HL-60/S4 (cell line): ENCODE measurements around the gene FLYWCH1.
"Not testable (repeated sequence)": the region's sequence is repeated elsewhere in the genome, so short reads cannot be mapped to it uniquely, and the experiment has no call there.

ENCODE experiments used
- in situ Hi-C: fragments of 300-500 bp; cut with MboI; formaldehyde crosslinking; loops from 2 replicates; pipeline ENCODE4 v1.14.3; 2022; ENCODE audit warnings: low sequenced_read_pairs

FLYWCH1 gene

DNA sequence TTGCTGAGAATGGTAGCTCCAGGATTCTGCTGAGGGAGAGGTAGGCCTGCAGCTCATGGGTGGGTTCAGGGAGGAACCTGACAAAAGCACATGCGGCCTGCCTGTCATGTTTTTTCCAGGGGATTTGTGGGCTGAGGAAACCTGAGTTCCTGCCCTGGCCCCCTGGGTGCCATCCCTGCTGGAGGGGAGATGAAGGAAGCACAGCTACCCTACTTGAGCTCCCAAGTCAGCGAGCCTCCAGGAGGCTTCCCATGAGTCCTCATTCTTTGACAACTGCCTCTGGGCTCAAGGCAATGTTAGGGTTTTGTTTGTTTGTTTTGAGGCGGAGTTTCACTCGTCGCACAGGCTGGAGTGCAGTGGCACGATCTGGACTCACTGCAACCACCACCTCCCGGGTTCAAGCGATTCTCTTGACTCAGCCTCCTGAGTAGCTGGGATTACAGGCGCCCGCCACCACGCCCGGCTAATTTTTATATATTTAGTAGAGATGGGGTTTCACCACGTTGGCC, 12.1 kb upstream of the FLYWCH1 start:
- in situ Hi-C loops: no loop called here

DNA sequence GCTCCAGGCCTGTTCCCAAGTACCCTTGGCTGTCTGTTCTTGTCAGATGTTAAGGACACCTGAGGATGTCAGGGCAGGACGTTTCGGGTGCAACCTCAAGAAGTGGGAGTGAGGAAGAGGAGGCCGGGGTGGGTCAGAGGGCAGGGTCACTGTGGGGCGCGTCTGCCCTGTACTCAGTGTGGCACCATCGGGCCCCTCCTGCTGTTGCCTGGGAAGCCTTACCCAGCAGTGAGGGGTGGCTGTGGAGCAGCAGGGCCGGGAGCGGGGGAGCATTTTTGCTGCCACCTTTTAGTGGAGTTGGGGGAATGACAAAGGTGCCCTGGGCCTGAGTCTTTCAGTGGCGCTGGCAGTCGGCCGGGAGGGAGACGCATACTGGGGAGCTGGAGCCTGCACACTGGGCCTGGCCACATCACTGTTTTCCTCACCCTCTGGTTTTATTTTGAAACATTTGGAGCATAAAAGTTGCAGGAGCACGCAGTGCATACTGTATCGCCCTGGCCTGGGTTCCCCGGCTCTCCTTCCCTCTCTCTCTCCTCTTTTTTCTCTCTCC, 11.1 kb upstream of the FLYWCH1 start:
- in situ Hi-C loops: no loop called here

DNA sequence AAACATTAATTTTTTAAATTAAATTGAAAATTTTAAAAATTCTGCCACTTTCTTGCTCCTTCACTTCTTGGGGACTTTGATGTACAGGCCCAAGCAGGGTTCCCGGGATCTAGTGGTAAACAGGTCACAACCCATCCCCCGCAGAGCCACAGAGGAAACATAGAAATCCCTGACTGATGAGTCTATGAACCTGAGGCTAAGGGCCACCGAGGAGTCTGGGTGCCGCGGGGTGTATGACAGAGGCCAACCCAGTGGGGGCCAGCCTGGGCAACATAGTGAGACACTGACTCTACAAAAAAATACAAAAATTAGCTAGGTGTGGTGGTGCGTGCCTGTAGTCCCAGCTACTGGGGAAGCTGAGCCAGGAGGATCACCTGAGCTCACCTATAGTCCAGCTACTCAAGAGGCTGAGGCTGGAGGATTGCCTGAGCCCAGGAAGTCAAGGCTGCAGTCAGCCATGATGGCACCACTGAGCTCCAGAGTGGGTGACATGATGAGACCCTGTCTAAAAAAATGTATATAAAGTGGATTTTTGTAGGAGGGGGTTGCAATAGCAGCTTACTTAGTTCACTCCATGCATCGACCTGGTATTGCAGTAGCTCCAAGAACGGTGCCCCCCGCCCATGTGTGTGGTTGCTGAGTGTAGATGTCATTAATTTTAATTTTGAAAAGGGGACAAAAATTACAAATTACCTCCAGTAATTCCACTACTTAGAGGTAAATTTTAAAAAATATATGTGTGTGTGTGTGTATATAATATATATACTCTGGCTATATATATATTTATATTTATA, 9.2 kb upstream of the FLYWCH1 start:
- in situ Hi-C loops: no loop called here

DNA sequence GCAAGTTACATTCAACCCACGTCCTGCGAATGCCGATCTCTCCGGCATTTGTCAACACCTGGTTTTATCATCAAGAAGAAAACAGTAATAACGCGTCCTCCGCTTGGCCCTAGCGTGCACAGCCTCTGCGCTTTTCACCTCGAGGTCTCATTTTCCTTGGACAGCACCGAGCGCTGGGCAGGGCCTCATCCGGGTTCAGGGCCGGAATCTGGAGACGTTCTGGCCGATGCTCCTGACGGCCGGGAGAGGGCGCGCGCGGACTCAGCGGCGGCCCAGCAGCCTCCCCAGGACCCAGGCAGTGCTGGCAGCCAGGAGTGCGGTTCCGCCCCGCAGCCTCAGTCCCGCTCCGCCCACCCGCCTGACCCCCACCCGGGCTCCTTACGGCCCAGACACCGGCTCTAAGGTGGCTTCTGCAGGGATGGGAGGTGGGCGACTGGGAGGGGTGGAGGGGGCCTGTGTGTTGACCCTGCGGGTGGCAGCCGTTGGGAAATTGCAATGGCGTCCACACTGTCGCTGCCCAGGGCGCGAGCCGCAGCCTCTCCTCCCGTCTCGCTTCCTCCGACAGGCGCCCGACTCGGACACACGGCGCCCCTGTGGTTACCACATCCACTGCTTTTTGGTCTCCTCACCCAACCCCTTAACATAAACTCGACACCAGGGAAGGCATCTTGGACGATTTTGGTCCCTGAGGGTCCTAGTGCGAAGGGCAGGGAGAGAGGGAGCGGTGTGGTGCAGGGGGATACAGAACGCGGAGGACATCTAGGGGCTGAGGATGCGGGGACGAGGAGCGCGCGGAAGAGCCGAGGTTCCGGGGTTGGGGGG, 7.4 kb upstream of the FLYWCH1 start:
- in situ Hi-C loops: no loop called here

DNA sequence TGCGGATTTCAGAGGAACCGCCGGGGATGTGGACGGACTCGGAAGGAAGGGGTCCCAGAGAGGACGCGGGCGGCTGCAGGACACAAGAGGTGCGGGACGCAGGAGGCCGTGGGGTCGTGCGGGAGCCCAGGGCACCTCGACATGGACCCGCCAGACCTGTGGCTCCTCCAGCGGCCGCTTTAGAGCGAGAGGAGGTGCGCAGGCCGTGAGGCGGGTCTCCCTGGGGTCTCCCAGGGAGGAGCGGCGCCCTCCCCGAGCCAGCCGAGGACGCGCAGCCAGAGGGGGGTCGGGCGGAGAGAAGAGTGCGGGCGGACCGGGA, 6.8 kb upstream of the FLYWCH1 start:
- in situ Hi-C loops: no loop called here

DNA sequence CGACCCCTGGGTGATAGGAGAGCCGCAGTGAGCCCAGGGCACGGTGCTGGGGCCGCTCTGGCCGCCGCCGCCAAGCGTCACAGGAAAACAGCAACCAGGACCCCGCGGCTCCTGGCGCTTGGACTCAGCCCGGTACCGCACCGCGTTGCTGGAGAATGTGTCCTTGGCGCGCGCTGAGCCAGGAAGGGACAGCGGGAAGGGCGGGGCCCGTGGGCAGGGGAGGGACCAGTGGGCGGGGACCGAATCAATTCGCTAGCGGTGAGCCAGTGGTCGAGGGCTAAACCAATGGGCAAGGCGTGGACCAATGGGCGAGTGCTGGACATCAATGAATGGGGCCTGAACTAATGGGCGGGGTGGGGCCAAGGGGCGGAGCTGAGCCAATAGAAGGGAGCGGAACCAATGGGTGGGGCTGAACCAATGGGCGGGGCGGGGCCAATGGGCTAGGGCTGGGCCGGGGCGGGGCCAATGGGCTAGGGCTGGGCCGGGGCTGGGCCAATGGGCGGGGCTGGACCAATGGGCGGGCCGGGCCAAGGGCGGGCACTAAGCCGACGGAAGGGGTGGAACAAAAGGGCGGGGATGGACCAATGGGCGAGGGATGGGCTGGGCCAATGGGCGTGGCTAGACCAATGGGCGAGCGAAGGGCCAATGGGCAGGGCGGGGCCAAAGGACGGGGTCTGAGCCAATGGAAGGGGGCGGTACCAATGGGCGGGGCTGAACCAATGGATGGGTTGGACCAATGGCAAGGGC, 6.3 kb upstream of the FLYWCH1 start:
- in situ Hi-C loops: no loop called here

DNA sequence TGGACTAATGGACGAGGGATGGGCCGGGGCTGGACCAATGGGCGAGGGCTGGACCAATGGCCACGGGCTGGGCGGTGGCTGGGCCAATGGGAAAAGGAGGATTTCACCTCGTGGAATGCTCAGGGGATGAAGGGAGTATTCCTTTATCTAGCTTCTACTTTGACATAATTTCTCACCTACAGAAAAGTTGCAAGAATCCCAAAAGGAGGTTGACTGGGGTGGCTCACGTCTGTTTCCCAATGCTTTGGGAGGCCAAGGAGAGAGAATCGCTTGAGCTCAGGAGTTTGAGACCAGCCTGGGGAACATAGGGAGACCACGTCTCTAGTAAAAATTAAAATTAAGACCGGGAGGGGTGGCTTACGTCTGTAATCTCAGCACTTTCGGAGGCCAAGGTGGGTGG, 5.7 kb upstream of the FLYWCH1 start:
- in situ Hi-C loops: no loop called here

- in situ Hi-C loops: not testable (repeated sequence)
Measured at GRCh38 chr16:2907084-2907753, 4.5 kb upstream of the FLYWCH1 start.

DNA sequence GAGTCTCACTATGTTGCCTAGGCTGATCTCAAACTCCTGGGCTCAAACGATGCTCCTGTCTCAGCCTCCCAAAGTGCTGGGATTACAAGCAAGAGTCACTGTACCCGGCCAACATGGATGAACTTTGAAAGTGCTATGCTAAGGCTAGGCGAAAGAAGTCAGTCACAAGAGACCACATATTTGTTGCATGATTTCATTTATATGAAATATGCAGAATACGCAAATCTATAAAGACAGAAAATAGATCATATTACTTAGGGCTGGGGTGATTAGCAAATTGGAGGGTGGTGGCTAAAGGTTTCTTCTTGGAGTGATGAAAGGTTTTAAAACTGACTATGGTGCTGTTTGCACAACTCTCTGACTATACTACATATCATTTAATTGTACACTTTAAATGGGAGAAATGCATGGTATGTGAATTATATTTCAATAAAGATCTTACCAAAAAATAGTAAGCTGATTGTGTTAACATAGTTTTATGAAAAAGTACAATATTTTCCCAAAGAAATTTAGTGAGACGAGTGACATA, 1.2 kb upstream of the FLYWCH1 start:
- in situ Hi-C loops: no loop called here

DNA sequence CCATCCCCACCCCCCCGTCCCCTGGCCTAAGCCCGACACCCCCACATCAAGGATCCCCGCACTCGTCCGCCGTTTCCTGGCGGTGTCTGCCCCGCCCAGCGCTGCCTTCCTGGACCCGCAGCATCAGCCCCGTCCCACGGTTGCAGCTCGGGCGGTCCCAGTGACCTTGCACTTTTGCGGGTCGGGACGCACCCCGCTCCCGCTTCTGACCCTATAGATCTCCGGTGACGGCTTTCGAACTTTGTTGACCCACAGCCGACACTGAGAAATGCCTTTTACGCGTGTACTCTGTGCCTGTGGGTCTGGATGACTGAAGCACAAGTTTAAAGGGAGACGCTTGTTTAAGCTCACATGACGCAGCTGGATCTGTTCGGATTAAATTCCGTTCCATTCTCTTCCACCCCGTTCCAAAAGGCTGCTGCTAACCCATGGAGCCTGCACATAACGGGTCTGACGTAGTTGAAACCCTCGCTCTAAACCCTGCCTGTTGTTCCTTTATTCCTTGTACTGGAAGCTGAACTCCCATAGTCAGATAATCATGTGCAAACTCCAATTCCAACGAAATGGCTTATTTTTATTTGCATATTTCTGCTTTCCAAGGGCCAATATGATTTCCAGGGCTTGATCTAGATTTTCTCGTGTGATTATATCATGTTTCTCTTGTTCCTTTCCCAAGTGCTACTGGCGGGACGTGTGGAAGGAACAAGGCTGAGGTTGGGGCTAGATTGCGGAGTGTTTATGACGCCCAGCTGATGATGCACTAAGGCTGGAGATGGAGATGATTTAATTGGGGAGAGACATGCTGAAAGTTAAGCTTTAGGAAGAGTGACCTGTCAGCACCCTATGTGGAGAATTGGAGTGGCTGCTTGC, 834 bp downstream of the FLYWCH1 start:
- in situ Hi-C loops: no loop called here

DNA sequence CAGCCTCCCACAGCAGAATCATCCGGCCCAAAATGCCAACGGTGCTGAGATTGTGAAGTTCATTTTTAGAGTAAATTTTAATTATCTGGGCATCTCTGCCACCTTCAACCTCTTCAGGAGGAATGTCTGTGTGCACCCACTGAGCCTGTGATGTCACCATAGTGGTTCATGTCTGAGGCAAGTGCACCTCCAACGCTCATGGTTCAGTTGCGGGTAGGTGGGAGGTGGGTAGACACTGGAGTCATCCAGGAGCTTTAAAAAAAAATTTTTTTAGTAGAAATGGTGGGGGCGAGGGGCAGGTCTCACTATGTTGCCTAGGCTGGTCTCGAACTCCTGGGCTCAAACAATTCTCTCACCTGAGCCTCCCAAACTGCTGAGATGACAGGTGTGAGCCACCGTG, 1.9 kb downstream of the FLYWCH1 start:
- in situ Hi-C loops: no loop called here

GRCh38 chr16:2914233-2914632, 2.5 kb downstream of the FLYWCH1 start:
- in situ Hi-C loops: no loop called here

GRCh38 chr16:2915196-2915929, 3.6 kb downstream of the FLYWCH1 start:
- in situ Hi-C loops: no loop called here

DNA sequence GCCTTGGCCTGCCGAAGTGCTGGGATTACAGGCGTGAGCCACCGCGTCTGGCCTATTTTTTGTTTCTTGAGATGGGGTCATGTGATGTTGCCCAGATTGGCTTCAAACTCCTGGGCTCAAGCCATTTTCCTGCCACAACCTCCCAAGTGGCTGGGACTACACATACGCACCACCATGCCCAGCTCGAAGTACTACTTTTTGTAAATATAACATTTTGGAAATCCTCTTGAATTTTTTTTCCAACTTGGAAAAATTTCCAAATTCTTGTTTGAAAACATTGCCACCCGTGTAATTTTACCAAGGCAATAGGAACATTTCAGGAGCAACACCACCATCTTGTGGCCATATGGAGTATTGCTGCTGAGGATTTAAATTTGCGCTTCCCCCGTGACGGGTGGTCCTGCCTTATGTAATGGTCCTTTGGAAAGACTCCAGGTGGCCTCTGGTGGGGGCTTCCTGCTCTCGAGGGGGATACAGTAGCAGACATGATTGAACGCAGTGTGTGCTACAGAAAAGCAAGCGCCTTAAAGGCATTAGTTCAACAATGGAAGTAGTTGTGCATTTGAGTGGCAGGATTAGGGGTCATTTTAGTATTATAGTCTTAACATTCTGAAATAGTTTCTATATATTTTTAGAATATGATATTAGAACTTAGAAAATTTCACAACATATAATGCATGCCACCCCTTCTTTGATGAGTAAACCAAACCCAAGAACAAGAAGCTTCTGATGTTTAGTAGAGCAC, 8.0 kb downstream of the FLYWCH1 start:
- in situ Hi-C loops: no loop called here

DNA sequence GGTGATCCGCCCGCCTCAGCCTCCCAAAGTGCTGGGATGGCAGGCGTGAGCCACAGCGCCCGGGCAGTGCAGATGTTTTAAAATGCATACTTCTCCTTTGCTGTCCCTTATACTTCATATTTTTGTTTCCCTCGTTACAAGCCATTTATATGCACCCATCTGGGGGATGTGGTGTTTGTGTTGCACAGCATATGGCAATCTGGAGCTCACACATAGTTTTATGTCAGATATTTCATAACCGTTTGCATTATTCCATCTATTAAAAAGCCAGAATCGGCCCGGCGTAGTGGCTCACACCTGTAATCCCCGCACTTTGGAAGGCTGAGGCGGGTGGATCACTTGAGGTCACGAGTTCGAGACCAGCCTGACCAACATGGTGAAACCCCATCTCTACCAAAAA, 11.8 kb downstream of the FLYWCH1 start:
- in situ Hi-C loops: no loop called here

DNA sequence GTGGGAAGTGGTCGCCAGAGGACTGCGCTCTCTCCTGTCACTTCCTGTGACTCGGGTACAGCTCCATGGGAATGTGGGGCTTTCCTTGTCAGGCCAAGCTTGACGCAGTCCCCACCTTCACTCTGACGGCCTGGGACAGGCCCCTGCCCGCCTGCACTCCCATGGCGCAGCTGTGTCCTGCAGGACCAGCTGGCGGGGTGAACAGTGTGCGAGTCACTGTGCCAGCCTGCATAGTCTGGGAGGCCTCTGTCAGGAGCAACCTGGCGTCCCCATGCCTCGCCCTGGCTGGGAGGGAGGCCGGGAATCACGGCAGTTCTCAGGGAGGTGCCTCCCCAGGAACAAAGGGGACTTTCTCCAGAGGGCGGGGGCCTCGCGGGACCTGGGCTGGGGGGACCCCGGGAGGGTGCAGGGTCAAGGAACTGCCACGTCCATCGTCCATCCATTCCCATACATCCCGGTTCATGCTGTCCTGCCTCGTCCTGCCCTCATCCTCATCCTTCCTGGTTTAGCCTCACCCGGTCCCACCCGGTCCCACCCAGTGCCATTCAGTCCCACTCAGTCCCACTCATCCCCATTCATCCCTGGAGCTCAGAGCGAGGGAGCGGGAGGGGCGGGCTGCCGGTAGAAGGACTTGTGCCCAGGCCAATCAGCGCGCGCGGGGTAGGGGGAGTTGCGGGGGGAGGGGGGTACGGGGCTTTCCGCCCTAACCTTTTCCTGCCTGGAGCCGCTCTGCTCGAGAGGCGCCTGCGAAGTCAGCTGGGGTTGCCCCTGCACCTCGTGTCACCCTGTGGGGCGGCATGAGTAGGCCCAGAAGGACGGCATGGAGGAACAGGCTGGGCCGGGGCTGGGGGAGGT, 13.4 kb downstream of the FLYWCH1 start:
- in situ Hi-C loops: no loop called here

DNA sequence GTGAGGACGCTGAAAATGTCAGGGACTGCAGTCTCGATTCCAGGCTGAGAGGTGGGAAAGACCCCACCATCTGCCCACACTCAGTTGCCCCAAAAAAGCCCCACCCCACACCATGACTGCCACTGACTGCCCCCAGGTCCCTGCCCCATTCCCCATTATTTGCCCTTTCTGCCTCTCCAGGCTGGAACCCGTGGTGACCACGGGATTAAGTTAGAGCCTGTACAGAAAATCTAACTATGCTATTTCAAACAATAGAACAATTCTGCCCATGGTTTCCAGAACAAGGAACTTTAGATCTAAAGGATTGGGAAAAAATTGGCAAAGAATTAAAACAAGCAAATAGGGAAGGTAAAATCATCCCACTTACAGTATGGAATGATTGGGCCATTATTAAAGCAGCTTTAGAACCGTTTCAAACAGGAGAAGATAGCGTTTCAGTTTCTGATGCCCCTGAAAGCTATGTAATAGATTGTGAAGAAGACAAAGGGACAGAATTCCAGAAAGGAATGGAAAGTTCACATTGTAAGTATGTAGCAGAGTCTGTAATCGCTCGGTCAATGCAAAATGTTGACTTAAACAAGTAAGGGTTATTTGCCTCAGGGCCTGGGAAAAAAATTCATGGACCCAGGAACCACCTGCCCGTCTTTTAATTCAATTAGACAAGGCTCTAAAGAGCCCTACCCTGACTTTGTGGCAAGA, 14.4 kb downstream of the FLYWCH1 start:
- in situ Hi-C loops: no loop called here
